H1 (cell line): ENCODE data around the gene RHOBTB3. TPM values are rescaled to one million over a fixed set of nuclear protein-coding genes. Genes with fewer than 3 reads are reported as not detected.

Source experiments
- BRCA1 ChIP-seq: IDR thresholded peaks from 2 replicates; pipeline ENCODE4 v1.6.1; 2012; ENCODE audit warnings: low read depth, low read length, improper control_type of control experiment
- CBX5 ChIP-seq: fragments of 300-800, 300-1000 bp; sonication (generic); IDR thresholded peaks from 2 replicates; pipeline ENCODE4 v1.7.1; 2016; ENCODE audit warnings: antibody characterized with exemption, low read length, low read depth
- CHD7 ChIP-seq: fragments of 300-600 bp; sonication (generic); IDR thresholded peaks from 2 replicates; pipeline ENCODE4 v1.7.1; 2012; ENCODE audit warnings: low read length, moderate library complexity, mild to moderate bottlenecking, inconsistent platforms; ENCODE audit not compliant: insufficient replicate concordance
- HDAC6 ChIP-seq: IDR thresholded peaks from one replicate; pipeline ENCODE4 v1.7.1; 2012; ENCODE audit warnings: low read depth, mild to moderate bottlenecking, inconsistent platforms, low read length, moderate library complexity
- NRF1 ChIP-seq: IDR thresholded peaks from 2 replicates; pipeline ENCODE4 v1.6.1; 2011; ENCODE audit warnings: mild to moderate bottlenecking, low read depth, low read length, improper control_type of control experiment
- SRF ChIP-seq: IDR thresholded peaks from 2 replicates; pipeline ENCODE4 v1.6.1; 2011; ENCODE audit warnings: mild to moderate bottlenecking, low read depth, low read length, moderate library complexity
- TAF7 ChIP-seq: optimal IDR thresholded peaks from 2 replicates; pipeline ENCODE3; 2011; ENCODE audit warnings: low read depth, mild to moderate bottlenecking, inconsistent platforms, low read length, moderate library complexity, borderline replicate concordance
- USF2 ChIP-seq: IDR thresholded peaks from 2 replicates; pipeline ENCODE4 v1.6.1; 2011; ENCODE audit warnings: low read length, improper control_type of control experiment
- polyA plus RNA-seq, 7 experiments: library from polyadenylated mRNA; depleted of rRNA in 3 of 7; stranded (reverse) in 5 of 7; unstranded in 2 of 7; fragments of >200 nt in 5 of 7; fragments of 200-250 nt in 2 of 7; gene quantifications; 1 replicate in 5 of 7; 2 replicates in 1 of 7; 4 replicates in 1 of 7; pipeline versions ENCODE4 v1.2.1 to v1.2.3, GENCODE V29; 2011 to 2013; ENCODE audit warnings: missing spikeins in 2 of 7, mixed read lengths in 2 of 7
- total RNA-seq: library from RNA; stranded (reverse); fragmentation: NEBNext Ultra II Directional; extraction: Animal tissue kit (Norgen Biotek cat#: 25700); gene quantifications from 2 replicates; pipeline ENCODE4 v1.2.1, GENCODE V29; 2021
- TF ChIP-seq, protein P1 (sequence below): IDR thresholded peaks from 2 replicates; pipeline ENCODE4 v1.6.1; 2012; ENCODE audit warnings: inconsistent platforms
- TF ChIP-seq, protein P2 (sequence below): IDR thresholded peaks from 2 replicates; pipeline ENCODE4 v1.6.1; 2011; ENCODE audit warnings: low read depth, mild to moderate bottlenecking, low read length; ENCODE audit not compliant: insufficient read depth

The RHOBTB3 gene
- total and polyA plus RNA-seq, 2 of the 8 experiments (the other 6 are each of a cell fraction or from before 2014, with no cell fraction given) = 8.2 to 17.5 TPM

DNA sequence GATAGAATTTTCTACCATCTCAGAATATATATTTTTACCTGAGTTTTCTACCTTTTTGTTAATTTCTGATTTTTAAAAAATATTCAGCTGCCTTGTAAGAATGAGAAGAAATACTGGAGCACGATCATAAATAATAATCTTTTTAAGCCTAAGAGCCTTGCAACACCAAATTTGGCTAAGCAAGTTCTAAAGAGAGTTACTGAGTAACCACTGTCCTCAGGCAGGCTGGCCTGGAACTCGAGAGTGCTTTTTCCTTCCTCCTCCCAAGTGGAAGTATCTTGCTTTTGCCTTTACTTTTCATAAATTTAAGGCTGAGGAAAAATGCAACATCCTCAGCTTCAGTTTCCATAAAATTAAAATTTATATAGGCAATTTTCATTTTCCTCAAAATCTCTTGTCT, 70.4 kb downstream of the RHOBTB3 start (continued):
- no peak for TF ChIP-seq CHD7
- TF ChIP-seq BRCA1 = no peak
- no peak for TF ChIP-seq NRF1
- TF ChIP-seq, protein P1, sequence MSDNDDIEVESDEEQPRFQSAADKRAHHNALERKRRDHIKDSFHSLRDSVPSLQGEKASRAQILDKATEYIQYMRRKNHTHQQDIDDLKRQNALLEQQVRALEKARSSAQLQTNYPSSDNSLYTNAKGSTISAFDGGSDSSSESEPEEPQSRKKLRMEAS = no peak
- no peak for TF ChIP-seq TAF7
- TF ChIP-seq USF2 = no peak
- no peak for TF ChIP-seq CBX5
- no peak for TF ChIP-seq SRF
- TF ChIP-seq, protein P2, sequence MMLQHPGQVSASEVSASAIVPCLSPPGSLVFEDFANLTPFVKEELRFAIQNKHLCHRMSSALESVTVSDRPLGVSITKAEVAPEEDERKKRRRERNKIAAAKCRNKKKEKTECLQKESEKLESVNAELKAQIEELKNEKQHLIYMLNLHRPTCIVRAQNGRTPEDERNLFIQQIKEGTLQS = no peak
- no peak for TF ChIP-seq HDAC6
